Cerebellar cortex (tissue), 1 donor: ENCODE data around the gene MRPL58.
"Not testable (repeated sequence)": the region's sequence is repeated elsewhere in the genome, so short reads cannot be mapped to it uniquely, and the experiment has no call there.

Experiments used
- DNase-seq: peaks from one replicate; pipeline ENCODE4 v3.0.0-alpha.2; 2015; ENCODE audit warnings: low spot score

The MRPL58 gene

DNA sequence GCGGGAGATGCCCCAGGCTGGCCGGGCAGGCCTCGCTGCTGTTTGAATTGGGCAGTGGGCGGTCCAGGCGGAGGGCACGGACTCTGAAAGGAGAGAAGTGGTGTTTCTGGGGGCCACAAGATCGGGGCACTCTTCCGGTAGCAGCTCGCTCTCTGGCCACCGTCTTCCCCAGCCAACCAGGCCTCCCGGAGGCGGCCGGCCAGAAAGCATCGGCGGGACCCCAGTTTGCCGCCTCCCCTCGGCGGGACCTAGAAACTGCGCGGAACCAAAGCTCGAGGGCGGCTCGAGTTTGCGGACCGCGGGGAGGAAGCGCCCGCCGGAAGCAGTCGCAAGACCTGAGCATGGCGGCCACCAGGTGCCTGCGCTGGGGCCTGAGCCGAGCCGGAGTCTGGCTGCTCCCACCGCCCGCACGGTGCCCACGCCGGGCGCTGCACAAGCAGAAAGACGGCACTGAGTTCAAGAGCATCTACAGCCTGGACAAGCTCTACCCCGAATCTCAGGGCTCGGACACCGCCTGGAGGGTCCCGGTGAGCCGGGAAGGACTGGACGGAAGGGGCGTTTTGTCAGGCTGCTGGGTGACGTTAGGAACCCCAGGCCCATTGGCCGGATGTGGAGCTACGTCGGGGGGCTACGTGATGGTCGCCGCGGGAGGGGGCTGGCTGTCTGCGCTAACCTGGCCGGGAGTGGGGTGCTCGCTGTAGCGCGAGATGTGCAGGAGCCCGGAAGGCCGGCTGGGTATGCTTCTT, at the start of gene MRPL58:
Gene MRPL58, plus strand, starts transcription at position 325 of the 746 bp plus-strand sequence. Its CDS starts 17 bp downstream, at position 342.
- DNase-seq = peak; percentile 85

DNA sequence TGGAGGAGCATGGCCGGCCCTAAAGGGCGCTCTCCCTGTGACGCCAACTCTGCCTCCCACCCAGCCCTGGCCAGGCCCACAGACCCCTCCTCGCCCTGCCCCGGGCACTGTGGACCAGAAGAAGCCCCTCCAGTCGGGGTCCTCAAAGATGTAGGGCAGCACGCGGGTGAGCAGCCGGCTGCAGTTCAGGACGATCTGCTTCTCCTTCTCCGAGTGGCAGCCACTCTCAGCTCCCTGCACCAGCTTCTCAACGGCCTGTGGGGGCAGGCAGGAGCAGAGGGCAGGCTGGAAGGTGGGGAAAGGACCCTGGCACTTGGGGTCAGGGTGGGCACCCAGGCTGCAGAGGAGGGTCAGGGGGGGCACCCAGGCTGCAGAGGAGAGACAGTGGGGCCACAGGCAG, 48.8 kb upstream of the MRPL58 start:
- no peak for DNase-seq

DNA sequence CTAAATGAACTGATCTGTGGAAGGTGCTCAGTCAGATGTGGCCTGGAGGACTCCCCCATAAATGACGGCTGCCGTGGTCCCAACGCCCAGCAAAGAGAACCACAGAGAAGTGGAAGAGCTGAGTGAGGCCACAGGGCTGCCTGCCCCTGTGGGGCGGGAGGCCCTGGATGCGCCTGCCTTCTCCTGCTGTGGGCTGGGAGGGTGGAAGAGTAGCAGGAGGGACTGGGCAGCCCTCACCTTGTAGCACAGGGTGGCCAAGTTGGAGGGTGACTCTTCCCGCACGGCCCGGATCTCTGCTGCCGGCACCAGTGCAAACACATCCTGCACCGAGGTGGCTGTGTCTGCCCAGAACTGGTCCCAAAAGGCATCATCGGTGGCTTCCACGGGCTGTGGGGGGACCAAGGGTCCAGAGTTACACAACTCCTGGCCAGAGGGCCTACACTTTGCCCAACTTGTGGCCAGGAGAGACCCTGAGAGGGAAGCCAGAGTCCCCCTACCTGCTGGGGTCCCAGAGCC, 48.2 kb upstream of the MRPL58 start:
- no peak for DNase-seq

DNA sequence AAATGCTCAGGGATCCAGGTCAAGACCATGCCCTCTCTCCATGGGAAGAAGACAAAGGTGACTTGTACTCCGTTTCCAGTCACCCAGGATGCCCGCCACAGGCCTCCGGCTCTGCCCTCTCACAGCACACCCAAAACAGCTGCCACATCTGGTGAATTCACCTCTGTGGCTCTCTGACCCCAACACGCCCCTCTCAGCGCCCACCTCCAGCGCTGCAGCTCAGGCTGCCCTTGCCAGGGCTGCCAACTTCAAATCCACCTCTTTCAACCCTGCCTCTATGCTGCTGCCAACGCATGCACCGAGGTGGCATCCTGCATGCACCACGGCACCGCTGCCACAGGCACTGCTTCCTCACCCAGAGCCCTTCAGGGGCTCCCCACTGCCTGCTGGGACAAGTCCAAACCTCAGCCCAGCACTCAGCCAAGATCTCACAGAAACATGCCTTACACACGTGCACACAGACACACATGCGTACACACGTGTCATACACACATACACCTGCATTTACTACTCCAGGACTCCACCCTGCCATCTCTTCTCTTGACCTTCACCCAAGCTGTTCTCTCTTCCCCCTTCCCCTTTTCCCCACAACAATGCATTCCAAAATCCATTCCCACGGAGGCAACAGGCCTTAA, 47.4 kb upstream of the MRPL58 start:
- no peak for DNase-seq

DNA sequence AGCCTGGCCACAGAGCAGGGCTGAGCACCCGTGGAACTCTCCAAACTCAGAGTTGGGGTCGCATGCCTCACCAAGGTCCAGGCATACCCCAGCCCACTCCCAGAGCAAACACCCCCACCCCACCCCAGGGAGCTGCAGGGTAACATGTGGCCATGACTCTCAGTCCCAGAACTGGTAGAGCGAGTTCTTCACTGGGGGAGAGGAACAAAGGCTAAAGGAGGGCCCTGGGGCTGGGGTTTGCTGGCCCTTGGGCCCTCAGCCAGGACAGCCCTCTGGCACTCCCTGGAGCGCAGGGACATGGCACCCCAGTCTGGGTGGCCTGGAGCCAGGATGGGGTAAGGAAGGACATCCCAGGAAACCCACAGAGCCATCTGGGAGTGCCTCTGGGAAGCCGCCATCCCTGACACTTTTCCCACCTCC, 44.1 kb upstream of the MRPL58 start:
- DNase-seq = no peak

DNA sequence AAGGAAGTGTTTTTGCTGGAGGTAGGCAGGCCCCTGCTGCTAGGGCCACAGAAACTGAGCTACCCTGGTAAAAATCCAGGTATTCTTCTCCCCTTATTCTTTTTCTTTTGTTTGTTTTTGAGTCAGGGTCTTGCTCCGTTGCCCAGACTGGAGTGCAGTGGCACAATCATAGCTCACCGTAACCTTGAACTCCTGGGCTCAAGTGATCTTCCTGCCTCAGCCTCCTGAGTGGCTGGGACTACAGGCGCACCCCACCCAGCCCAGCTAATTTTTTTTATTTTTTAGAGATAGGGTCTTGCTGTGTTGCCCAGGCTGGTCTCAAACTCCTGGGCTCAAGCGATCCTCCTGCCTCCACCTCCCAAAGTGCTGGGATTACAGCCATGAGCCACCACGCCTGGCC, 43.0 kb upstream of the MRPL58 start:
- not testable (repeated sequence) for DNase-seq

DNA sequence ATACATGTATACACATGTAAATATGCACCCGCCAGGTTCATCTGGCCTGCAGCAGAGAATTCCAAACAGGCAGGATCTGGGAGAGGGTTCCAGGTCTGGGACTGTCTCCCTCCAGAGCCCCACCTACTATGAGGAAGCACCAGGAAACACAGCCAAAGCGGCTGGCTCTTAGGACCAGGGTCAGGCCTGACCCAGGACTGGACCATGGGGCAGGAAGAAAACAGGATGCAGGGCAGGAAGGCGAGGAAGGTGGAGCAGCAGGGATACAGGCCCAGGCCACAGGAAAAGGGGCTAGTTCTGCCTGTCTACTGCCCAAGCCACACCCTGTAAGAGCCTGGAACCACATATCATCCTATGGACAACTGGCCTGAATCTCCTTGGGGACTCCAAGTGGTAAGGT, 42.1 kb upstream of the MRPL58 start:
- no peak for DNase-seq

- no peak for DNase-seq
These were observed 41.2 kb upstream of the MRPL58 start for GRCh38 chr17:74971069-74971841.

- no peak for DNase-seq
These were observed 40.7 kb upstream of the MRPL58 start for GRCh38 chr17:74971842-74972106.

DNA sequence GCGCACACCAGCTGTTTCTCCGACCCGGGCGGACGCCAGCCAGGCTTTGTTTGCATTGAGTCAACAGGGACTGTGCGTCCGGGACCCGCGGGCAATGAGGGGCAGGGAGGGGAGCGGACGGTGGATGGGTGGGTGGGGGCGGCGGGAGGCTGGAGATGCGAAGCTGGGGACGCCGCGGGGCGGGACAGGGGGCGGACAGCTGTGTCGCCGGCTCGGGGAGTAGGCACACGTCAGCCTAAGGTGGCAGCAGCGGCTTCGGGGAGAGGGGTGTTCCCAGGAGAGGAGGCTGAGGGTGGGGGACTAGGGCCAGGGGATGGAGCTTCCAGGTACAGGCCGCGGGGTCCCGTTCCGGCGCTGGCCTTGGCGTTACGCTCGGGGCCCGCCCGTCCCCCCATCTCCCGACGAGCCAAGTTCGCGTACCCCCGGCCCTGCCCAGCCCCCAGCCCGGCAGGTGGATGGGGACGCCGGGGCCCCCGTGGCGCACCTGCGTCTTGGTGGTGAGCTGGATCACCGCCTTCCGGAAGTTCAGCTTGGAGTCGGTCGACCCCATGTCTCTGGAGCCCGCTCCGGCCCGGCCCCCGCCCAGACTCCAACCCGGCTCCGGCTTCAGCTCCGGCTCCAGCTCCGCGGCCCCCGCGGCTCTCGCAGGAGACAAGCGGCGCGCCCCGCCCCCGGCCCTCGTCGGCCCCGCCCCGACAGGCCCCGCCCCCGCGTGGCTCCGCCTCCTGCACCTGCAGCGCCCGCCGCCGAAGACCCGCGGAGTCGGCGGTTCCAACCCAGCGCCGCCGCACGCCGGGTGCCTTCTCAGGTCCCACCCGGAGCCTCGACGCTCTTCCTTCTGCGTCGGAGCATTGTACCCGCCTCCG, 40.1 kb upstream of the MRPL58 start, which contains the start of gene HID1:
Gene HID1, minus strand, starts transcription at position 653 of the 866 bp plus-strand sequence. Its CDS starts 103 bp downstream, at position 550.
- peak; percentile 68 for DNase-seq

DNA sequence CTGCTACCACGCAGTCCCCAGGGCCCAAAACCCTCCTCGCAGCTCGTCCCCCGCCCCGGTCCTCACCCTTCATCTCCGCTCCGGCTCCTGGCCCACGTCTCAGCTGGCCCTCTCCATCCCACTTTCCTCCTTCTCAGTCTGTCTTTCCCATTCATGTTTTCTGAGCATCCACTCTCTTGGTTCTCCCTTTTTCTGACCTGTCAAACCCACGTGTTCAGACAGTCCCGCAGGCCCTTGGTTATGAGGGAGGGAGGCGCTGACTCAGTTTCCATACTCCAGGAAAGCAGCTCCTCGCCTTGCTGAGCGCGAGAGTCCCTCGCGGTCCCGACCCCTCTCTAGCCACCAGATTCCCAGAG, 39.5 kb upstream of the MRPL58 start:
- DNase-seq = no peak

GRCh38 chr17:74975943-74976342, 36.5 kb upstream of the MRPL58 start:
- no peak for DNase-seq

DNA sequence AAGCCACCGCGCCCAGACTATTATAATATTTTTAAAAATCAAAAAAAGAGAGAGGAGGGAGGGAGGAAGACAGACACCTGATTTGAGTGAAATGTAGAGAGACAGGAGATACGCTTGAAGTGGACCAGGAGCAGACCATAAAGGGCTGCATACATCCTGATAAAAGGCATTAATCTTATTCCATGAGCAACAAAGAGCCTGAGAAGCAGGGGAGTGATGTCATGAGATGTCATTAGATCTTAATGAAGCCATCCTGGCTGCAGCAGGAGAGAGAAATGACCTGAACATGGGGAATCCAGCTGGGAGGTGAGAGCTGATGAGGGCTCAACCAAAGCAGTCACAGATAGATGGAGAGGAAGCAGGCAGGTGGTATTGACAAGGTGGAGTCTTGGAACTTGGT, 34.7 kb upstream of the MRPL58 start:
- no peak for DNase-seq

DNA sequence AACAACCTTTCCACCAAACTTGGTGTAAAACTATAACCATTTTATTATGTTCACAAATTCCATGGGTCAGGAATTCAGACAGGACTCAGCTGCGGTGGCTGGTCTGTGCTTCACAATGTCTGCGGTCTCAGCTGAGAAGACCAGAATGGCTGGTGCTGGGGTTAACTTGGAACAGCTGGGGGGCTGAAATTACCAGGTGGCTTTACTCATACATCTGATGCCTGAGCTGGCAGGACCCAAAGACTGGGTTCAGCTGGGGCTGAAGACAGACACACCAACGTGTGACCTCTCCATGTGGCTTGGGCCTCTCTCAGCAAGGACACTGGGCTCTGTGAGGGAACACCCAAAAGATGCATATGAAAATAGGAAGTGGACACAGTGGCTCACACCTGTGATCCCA, 34.2 kb upstream of the MRPL58 start:
- no peak for DNase-seq

- no peak for DNase-seq
These were observed 32.9 kb upstream of the MRPL58 start for GRCh38 chr17:74979408-74980146.

DNA sequence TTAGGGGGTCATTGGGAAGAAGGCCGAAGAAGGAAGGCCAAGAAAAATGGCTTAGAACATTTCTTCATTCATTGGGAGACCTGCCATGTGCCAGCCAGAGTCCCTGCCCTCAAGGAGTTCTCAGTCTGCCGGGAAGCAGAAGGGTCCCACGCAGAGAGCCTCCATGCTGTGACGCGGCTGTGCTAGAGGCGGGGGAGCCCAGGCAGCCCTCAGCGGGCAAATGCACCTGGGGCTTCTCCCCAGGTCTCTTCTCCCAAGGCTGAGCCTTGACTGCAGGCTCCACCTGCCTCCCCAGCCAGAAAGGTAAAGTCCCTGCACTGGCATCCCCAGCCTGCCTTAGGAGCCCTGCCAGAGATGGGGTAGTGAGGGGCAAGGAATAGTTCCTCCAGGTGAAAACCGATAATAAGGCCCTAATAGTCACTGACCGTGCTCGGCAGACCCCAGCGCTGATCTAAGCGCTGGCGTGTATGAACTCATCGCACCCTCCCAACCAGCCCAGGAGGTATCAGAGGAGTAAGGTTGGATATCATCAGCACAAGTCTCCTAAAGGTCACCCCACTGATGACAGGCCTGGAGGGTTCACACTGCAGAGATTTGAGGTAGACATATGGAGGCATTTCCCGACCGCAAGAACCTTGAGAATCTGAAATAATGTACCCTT, 31.0 kb upstream of the MRPL58 start:
- DNase-seq = no peak

DNA sequence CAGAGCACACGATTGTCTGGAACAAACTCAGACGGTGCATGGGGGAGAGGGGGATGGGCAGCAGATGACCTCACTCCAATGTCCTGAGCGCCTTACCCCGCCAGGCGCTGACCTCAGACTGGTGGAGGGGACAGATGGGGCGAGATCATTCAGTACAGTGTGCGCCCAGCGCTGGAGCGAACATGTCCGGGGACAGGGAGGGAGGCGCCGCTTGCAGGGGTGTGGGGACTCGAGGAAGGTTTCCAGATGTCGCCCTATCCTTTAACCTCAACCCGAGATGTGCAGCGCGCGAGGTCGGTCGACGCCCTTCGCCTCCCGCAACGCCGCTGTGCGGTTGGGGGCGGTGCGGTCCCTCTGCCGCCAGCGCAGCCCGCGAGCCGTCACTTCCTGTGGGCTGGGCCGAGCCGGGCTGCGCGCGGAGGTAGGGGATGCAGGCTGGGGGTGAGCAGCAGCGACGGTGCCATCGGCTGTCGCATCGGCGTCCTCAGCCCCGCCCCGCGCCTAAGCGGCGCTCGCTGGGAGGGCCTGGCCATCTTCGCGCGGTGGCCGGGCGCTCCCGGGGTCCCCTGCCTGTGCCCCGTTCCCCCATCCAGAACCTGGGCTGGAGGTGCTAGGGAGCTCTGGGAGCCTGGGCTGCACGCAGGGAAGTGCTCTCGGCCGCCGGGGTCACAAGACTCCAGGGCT, 30.3 kb upstream of the MRPL58 start:
- peak; percentile 82 for DNase-seq

DNA sequence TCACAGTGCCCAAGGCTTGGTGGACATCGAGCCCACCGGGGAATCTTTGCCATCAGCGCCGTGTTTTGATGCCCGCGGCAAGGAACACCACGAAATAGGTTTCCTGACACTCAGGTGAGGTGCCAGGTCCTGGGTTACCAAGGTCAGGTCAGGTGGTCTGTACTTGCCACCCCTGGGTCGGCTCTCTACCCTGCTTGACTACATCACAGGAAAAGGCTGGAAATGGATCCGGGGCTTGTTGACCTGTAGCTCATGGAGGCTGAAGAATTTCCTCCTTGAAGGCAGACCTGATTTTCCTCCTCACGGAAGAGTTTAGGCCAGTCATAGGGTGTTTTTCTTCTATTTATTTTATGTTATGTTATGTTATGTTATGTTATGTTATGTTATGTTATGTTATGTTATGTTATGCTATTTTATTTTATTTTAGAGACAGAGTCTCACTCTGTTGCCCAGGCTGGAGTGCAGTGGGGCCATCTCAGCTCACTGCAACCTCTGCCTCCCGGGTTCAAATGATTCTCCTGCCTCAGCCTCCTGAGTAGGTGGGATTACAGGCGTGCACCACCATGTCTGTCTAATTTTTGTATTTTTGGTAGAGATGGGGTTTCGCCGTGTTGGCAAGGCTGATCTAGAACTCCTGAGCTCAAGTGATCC, 29.7 kb upstream of the MRPL58 start:
- DNase-seq = peak; percentile 74

GRCh38 chr17:74986206-74986576, 26.3 kb upstream of the MRPL58 start:
- DNase-seq = no peak
